Bronchial epithelial cell (primary cell): ENCODE measurements around the gene SEMA4A. TPM values are rescaled to one million over a fixed set of nuclear protein-coding genes. Genes with fewer than 3 reads are reported as not detected.
A peak's percentile ranks its signal among the peaks of the same experiment; 100 is the strongest.

Source experiments
- DNase-seq: peaks from one replicate; pipeline ENCODE4 v3.0.0-alpha.2; 2010; ENCODE audit warnings: low read depth
- FAIRE-seq: peaks from 2 replicates; lab custom pipeline; 2011; peaks lifted over from hg19 to GRCh38; lab: Jason Lieb, UNC
- H3K27me3 ChIP-seq: 2 replicates; pipeline ENCODE4 v1.5.1; 2011; ENCODE audit warnings: low read length; ENCODE audit not compliant: control insufficient read depth, insufficient read depth
- H3K36me3 ChIP-seq: 2 replicates; pipeline ENCODE4 v1.5.1; 2011; ENCODE audit warnings: low read length; ENCODE audit not compliant: control insufficient read depth, insufficient read depth
- H3K4me3 ChIP-seq: 2 replicates; pipeline ENCODE4 v1.5.1; 2011; ENCODE audit warnings: mild to moderate bottlenecking, low read depth, low read length, control low read depth
- total RNA-seq: library from RNA; depleted of rRNA; stranded (reverse); fragments of >200 nt; gene quantifications from 2 replicates; pipeline ENCODE4 v1.2.1, GENCODE V29; 2014
- TF ChIP-seq, protein P1 (sequence below): IDR thresholded peaks from 2 replicates; pipeline ENCODE4 v1.5.1; 2011; ENCODE audit warnings: mild to moderate bottlenecking, moderate library complexity, low read length, control low read depth, inconsistent platforms; ENCODE audit not compliant: insufficient read depth, severe bottlenecking

The SEMA4A gene
- total RNA-seq, 1 donor from 2014 or later, result 1.8 TPM

DNA sequence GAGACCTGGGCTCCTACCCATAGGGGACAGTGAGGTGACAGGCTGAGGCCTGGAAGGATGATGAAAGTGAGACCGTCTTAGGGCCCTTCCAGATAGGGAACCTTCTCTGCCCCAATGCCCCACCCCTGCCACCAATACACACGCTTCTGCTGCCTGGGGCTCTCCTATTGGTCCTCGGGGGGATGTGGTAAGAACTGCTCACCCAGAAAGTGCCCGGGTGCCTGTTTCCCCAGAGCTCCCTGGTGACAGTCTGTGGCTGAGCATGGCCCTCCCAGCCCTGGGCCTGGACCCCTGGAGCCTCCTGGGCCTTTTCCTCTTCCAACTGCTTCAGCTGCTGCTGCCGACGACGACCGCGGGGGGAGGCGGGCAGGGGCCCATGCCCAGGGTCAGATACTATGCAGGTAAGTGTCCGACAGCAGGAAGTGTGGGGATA lies 948 bp downstream of the SEMA4A start:
- H3K27me3 ChIP-seq, result no peaks in the 10 kb centered on the region
- no peak for DNase-seq
- FAIRE-seq, result no peak
- TF ChIP-seq, protein P1, sequence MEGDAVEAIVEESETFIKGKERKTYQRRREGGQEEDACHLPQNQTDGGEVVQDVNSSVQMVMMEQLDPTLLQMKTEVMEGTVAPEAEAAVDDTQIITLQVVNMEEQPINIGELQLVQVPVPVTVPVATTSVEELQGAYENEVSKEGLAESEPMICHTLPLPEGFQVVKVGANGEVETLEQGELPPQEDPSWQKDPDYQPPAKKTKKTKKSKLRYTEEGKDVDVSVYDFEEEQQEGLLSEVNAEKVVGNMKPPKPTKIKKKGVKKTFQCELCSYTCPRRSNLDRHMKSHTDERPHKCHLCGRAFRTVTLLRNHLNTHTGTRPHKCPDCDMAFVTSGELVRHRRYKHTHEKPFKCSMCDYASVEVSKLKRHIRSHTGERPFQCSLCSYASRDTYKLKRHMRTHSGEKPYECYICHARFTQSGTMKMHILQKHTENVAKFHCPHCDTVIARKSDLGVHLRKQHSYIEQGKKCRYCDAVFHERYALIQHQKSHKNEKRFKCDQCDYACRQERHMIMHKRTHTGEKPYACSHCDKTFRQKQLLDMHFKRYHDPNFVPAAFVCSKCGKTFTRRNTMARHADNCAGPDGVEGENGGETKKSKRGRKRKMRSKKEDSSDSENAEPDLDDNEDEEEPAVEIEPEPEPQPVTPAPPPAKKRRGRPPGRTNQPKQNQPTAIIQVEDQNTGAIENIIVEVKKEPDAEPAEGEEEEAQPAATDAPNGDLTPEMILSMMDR, result no peak
- H3K36me3 ChIP-seq, result peaks cover 7% of the 10 kb centered on the region
- H3K4me3 ChIP-seq, result peak overlapping the region; percentile 38

DNA sequence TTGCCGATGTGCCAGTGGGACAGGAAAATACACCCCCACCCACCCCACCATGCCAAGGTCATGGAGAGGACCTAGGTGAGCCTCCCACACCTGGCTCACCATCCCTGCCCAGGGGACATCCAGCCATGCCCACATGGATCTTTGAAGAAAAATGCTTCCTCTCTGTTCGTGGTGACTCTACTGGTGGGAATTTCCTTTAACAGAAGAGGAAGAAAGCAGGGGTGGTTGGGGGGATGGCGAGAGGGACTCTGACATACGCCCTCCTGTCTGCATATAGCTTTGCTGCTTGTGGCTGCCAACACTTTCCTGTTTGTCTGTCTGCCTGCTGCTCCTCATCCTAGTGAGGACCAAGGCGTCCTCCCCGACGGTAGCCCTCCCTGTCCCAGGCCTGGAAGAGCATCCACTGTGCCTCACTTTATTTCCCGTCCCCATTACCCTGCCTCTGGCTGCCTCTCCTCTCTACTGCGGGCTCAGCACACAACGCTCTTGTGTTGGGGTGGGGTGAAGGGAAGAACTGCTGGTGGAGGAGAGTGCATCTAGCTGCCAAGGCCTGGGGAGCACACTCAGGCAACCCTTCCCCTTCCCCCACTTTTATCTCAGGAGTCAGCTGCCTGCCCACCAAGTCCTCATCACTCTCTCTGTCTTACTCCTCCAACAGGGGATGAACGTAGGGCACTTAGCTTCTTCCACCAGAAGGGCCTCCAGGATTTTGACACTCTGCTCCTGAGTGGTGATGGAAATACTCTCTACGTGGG lies 2.5 kb downstream of the SEMA4A start:
- Histone ChIP-seq H3K4me3 (no peak overlapping the region), H3K27me3 (no peaks in the 10 kb centered on the region), H3K36me3 (peaks cover 7% of the 10 kb centered on the region)
- TF ChIP-seq, protein P1, result no peak
- FAIRE-seq, result no peak
- DNase-seq, result no peak

DNA sequence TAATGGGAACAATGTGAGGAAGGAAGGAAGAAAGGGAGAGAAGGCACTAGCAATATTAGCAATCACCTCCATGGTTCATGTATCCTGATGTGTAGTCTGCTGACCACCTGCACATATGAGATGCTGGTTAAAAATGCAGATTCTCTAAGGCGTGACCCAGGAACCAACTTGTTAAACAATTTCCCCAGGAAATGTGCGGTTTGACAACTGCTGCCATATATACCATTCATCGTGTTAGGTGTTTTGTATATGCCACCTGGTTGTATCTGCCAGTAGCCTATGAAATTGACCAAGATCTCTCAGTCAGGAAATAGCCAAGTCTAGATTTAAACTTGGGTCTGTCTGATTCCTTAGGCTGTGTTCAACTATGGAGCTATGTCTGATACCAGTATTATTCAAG lies 4.1 kb downstream of the SEMA4A start:
- peaks cover 8% of the 10 kb centered on the region for H3K36me3 ChIP-seq
- no peaks in the 10 kb centered on the region for H3K27me3 ChIP-seq
- no peak overlapping the region for H3K4me3 ChIP-seq
- TF ChIP-seq, protein P1, result no peak
- FAIRE-seq (no peak), DNase-seq (no peak)

DNA sequence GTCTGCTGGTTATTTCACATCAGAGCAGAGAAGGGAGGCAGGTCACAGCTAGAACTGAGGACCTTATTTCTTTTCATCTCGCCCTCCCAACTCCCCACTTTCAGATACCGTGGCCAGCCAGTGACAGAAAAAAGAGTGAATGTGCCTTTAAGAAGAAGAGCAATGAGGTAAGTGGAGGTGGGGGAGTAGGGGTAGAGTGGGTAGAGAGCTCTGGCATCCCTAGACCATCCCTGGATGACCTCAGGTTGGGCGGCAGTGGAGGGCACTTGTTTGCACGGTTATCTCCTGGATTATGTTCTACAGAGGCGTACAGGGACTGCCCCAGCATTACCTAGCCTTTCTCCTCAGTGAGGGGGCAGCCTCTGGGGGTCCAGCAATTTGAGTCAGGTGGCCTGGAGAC lies 4.6 kb downstream of the SEMA4A start:
- Histone ChIP-seq H3K27me3 (no peaks in the 10 kb centered on the region), H3K36me3 (peaks cover 8% of the 10 kb centered on the region), H3K4me3 (no peak overlapping the region)
- no peak for FAIRE-seq
- TF ChIP-seq, protein P1, result no peak
- no peak for DNase-seq

DNA sequence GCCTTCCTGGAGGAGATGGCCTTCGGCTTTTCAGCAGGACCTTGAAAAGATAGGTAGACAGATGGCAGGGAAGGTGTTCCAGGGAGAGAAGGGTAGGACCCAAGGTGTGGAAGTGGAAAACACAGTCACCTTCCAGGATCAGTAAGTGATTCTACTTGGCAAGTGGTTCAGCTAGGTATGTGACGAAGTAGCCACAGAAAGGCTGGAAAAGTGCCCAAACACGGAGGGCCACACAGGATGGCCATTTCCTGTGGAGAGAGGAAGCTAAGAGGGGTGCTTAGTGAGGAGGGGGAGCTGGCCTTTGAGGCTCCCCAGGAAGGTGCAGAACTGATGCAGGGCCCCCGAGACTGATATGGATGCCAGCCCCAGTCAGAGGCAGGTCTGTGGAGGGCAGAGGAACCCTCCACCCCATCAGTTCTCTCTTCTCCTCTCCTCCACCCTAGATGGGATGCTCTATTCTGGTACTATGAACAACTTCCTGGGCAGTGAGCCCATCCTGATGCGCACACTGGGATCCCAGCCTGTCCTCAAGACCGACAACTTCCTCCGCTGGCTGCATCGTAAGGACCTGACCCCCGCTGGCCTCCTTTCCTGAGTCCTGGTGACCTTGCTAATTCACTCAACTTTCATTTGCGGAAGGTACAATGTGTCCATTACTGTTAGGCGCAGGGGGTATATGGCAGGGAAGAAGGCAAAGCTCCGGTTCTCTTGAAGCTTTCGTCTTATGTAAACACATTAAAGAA lies 6.8 kb downstream of the SEMA4A start:
- FAIRE-seq, result no peak
- Histone ChIP-seq H3K4me3 (no peak overlapping the region), H3K36me3 (peaks cover 9% of the 10 kb centered on the region), H3K27me3 (no peaks in the 10 kb centered on the region)
- DNase-seq, result no peak
- TF ChIP-seq, protein P1, result no peak
